Neuron (in vitro differentiated cells): ENCODE data around the gene PPP4R2.

Source experiments
- H2AFZ ChIP-seq: one replicate; pipeline ENCODE4 v1.6.1; 2013; ENCODE audit warnings: low read depth, mild to moderate bottlenecking, inconsistent platforms, low read length, moderate library complexity
- H3K27me3 ChIP-seq: one replicate; pipeline ENCODE4 v1.6.1; 2013; ENCODE audit warnings: low read length; ENCODE audit not compliant: insufficient read depth
- H3K36me3 ChIP-seq: one replicate; pipeline ENCODE4 v1.6.1; 2013; ENCODE audit warnings: low read length; ENCODE audit not compliant: insufficient read depth
- H3K4me1 ChIP-seq: one replicate; pipeline ENCODE4 v1.6.1; 2013; ENCODE audit warnings: low read length; ENCODE audit not compliant: insufficient read depth
- H3K4me3 ChIP-seq: 2 replicates; pipeline ENCODE4 v1.5.1; 2013; ENCODE audit warnings: mild to moderate bottlenecking, low read length, moderate library complexity
- H3K9me3 ChIP-seq: one replicate; pipeline ENCODE4 v1.6.1; 2013; ENCODE audit warnings: low read length

PPP4R2 gene

DNA sequence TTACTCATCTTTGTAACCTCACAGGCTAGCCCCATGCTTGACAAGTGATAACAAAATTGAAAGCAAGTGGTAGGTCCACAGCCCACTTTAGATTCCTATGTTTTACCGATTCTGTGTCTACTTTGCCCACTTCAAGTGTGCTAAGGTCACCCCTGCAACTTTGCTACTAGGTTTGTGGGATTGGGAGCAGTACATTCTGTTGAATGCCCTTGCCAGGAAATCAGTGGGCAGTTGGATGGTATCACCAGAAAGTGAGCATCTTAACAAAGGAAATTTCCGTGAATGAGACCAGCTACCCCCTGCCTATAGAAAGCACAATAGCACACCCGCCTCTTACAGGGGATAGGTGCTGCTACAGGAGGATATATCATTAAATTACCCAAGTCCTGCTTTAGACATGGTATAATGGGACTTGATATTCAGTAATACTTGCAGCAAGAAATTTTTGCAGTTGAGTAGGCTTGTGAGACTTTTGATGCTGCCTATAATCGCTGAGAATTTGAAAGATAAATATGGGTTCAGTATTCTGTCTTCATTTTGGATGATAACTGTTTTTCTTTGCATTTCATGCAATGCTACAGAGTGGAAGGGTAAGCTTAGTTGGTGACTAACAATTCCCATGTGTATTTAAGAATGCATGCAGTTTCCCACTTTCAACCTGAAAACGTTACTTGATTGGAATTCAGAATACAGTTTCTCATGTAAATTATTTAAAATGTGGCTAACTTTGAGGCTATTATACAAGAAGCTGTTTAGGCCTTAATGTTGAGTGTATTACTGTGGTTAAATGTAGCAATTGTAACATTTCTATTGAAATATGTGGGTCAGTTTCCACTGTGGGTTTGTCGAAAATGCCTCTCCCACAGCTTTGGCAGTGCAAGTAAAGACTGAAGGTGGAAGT lies 74.3 kb downstream of the PPP4R2 start:
- Histone ChIP-seq H3K27me3 (no peaks in the 10 kb centered on the region), H3K4me3 (no peak overlapping the region)

DNA sequence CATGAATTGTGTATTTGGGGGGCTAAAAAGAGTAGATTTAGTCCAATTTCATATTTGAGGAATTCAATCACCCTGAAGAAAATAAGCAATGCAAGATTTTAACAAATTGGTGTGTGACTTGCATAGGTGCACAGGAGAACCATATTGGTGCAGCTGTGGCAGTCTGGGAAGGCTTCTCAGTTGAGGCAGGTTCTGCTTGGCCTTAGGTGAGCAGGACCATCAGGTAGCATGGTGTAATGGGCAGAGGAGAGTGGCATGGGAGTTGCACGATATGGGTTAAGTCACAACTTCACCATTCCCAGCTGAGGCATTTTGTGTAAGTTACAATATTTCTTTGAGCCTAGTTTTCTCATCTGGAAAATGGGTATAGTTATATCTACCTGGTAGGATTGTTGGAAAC lies 75.3 kb downstream of the PPP4R2 start:
- Histone ChIP-seq H2AFZ (no peak overlapping the region), H3K4me3 (no peak overlapping the region), H3K36me3 (peaks cover 7% of the 10 kb centered on the region), H3K9me3 (no peaks in the 10 kb centered on the region), H3K27me3 (no peaks in the 10 kb centered on the region), H3K4me1 (no peaks in the 10 kb centered on the region)

More for the DNA sequence above, 74.3 kb downstream of the PPP4R2 start:
- H3K36me3 ChIP-seq = peaks cover 13% of the 10 kb centered on the region
- no peaks in the 10 kb centered on the region for H3K9me3 ChIP-seq
- no peaks in the 10 kb centered on the region for H3K4me1 ChIP-seq
- H2AFZ ChIP-seq = no peak overlapping the region

DNA sequence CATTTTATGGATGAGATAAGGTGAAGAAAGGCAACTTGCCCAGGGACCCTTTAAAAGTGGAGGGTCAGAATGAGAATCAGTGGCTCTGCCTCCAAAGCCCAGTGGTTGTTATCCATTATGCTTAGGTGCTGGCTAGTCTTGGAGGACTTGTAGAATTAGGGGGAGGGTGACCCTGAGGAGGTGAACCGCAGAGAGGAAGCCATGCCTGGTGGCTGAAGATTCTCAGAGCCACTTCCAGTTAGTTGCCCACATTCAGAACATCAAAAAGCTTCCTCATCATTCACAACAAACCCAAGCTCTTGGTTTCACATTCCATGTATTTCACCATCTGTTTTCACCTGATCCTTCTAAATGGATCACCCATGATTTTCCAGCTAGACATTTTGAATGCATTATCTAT lies 76.0 kb downstream of the PPP4R2 start:
- H3K4me1 ChIP-seq = no peaks in the 10 kb centered on the region
- H3K27me3 ChIP-seq = no peaks in the 10 kb centered on the region
- H3K36me3 ChIP-seq = peaks cover 4% of the 10 kb centered on the region
- no peak overlapping the region for H2AFZ ChIP-seq
- no peaks in the 10 kb centered on the region for H3K9me3 ChIP-seq
- H3K4me3 ChIP-seq = no peak overlapping the region

DNA sequence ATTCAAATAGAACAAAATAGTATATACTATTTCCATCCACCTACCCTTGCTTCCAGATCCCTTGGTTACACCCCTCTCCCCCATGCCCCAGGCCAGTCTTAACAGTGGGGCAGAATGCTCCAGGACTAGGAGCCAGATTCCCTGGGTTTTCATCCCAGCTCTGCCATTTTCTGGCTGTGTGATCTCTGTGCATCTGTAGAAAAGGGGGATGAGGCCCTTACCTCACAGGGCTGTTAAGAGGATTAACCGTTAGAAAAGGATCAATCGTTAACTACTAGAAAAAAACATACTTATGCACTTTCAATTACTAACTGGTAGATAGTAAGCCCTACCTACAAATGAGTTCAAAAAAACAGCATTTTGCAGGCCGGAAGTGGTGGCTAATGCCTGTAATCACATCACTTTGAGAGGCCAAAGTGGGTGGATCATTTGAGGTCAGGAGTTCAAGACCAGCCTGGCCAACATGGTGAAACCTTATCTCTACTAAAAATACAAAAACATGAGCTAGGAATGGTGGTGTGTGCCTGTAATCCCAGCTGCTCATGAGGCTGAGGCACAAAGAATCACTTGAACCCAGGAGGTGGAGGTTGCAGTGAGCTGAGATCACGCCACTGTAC lies 76.6 kb downstream of the PPP4R2 start:
- Histone ChIP-seq H2AFZ (no peak overlapping the region), H3K4me3 (no peak overlapping the region), H3K27me3 (no peaks in the 10 kb centered on the region), H3K4me1 (no peaks in the 10 kb centered on the region), H3K36me3 (peaks cover 4% of the 10 kb centered on the region), H3K9me3 (no peaks in the 10 kb centered on the region)

DNA sequence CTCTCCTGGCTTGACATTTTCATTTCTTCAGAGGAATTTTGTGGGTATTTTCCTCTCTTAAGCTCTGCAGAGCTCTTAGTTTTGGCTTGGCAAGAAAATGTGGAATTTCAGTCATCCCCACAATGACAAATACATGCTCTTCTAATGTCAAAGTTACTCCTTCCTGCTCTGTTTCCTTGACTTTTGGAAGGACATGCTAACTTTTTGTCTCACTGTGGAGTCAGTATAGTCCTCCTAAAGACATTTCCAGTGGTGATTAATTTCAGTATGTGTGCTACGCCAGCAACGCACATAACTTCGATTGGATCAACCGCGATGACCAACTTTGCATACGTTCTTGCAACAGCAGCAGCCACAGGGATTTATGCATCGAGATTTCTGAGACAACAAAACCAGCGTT lies 78.2 kb downstream of the PPP4R2 start:
- Histone ChIP-seq H3K36me3 (no peaks in the 10 kb centered on the region), H3K27me3 (no peaks in the 10 kb centered on the region), H3K4me1 (no peaks in the 10 kb centered on the region), H2AFZ (no peak overlapping the region), H3K9me3 (no peaks in the 10 kb centered on the region), H3K4me3 (no peak overlapping the region)

DNA sequence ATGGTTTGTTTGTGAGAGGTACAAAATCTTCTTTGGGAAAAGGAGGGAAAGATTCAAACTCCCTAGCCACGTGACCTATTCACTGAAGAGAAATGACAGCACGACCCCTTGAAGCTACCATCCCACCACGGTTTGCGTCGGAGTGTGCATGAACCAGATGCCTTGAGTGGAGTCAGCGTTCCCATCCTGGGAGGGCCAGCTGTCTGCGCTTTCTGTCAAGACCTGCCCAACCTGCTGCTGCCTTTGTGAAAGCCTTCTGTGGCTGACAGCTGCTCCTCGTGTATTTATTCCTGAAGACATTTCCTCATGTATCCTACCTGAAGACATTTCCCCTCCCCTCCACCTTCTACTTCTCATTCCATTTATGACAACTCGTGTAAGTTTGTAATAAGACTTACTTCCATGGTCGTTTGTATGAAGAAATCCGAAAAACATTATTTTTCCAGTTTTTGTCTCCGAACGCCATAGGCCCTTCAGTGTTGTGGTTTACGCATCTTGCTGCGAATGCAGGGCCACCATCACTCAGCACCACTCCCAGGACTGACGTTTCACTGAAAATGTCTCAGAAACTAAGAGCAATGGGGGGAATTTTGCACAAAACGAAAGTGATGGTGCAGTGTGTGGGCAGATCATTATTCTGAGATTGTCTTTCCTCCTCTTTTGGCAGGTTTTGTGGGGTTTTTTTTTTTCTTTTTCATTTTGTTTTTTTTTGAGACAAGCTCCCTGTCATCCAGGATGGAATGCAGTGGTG lies 83.8 kb downstream of the PPP4R2 start:
- Histone ChIP-seq H2AFZ (no peak overlapping the region), H3K4me3 (no peak overlapping the region), H3K4me1 (no peaks in the 10 kb centered on the region), H3K27me3 (peaks cover 5% of the 10 kb centered on the region), H3K9me3 (no peaks in the 10 kb centered on the region), H3K36me3 (no peaks in the 10 kb centered on the region)

DNA sequence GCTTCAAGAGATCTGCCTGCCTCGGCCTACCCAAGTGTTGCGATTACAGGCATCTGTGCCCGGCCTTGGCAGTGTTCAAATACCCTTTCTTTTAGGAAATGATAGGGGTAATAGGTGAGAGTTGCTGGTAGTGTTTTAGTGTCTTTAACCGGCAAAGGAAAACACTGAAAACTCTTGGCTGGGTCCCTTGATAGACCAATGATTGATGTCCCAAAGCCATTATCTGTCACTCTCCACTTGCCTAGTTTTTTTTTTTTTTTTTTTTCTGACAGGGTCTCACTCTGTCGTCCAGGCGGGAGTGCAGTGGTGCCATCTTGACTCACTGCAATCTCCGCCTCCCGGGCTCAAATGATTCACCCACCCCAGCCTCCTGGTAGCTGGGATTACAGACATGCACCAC lies 84.5 kb downstream of the PPP4R2 start:
- H3K36me3 ChIP-seq = no peaks in the 10 kb centered on the region
- H3K9me3 ChIP-seq = no peaks in the 10 kb centered on the region
- no peaks in the 10 kb centered on the region for H3K4me1 ChIP-seq
- H3K4me3 ChIP-seq = no peak overlapping the region
- peaks cover 5% of the 10 kb centered on the region for H3K27me3 ChIP-seq
- H2AFZ ChIP-seq = no peak overlapping the region

DNA sequence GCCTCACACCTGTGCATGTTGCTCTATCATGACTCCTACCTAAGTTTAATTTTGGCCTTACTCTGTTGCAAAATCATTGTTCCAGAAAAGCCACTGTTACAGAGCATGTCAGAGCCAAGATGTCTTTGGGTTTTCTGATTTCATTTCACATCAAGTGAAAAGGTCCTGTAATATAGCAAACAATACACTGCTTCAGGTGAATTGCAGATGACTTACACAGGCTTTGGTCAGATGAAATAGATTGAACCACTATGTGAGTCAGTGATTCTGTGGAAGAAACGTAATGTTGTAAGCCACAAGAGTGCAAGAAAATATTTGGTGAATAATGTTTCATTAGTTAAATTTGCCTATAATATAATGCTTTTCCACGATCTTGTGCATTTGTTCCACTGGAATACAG lies 87.6 kb downstream of the PPP4R2 start:
- no peaks in the 10 kb centered on the region for H3K9me3 ChIP-seq
- H3K36me3 ChIP-seq = no peaks in the 10 kb centered on the region
- no peak overlapping the region for H2AFZ ChIP-seq
- H3K4me1 ChIP-seq = no peaks in the 10 kb centered on the region
- no peak overlapping the region for H3K4me3 ChIP-seq
- peaks cover 5% of the 10 kb centered on the region for H3K27me3 ChIP-seq

DNA sequence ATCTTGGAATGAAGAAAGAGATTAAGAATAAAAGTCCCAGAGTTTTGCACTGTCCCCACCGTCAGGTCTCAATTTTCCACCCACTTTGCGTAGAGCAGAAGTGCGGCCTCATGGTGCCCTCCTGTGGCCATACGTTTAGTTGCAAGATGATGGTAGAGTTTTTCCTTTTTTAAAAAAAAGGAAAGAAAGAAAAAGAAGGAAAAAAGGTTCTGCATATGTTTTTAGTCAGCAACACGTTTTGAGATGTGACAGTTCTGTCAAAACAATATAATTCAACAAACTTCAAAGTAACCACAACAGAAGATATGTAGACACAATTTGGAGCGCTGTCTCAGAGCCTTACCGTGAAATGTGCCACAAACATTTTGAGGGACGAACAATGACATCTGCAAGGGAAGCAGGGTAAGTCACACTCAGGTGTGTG lies 89.5 kb downstream of the PPP4R2 start:
- Histone ChIP-seq H3K27me3 (peaks cover 7% of the 10 kb centered on the region), H3K9me3 (no peaks in the 10 kb centered on the region), H3K4me1 (no peaks in the 10 kb centered on the region), H2AFZ (no peak overlapping the region), H3K4me3 (no peak overlapping the region), H3K36me3 (no peaks in the 10 kb centered on the region)

DNA sequence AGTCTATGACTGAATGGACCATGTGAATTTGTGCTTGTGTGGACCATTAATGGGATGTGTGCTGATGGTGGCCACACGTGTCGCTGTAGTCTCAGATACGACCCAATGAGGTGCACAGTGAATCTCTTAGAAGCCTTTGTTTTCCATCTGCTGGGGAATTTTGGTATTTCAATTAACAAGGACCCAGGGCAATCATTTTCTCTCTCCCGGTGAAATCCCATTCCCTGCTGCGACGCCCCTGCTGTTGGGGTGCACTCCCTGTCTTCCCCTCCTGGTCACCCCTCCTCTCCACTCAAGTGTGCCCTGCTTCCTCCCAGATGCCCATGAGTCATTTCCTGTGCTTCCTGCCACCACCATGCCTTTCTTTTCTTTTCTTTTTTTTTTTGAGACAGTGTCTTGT lies 97.5 kb downstream of the PPP4R2 start:
- no peaks in the 10 kb centered on the region for H3K36me3 ChIP-seq
- no peak overlapping the region for H2AFZ ChIP-seq
- no peaks in the 10 kb centered on the region for H3K9me3 ChIP-seq
- no peaks in the 10 kb centered on the region for H3K4me1 ChIP-seq
- H3K4me3 ChIP-seq = no peak overlapping the region
- peaks cover 5% of the 10 kb centered on the region for H3K27me3 ChIP-seq

DNA sequence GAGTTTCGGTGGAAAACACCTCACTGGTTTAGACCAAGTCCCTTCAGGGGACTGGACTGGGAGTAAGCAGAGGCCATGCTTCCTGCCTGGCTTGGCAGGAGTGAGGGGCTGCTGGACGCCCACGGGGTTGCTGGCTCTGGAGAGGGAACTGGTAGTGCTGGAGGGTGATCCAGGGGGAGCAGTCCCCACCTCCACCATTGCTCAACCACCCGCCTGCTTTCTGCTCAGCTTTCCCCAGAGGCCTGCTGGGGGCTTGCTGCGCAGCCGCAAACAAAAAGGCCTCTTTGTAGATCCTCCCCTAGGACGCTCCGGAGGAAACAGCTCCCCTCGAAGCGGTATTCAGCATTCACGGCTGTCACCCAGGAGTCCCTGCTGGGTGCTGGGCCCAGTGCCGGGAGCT lies 98.3 kb downstream of the PPP4R2 start:
- Histone ChIP-seq H3K27me3 (peaks cover 5% of the 10 kb centered on the region), H2AFZ (no peak overlapping the region), H3K9me3 (no peaks in the 10 kb centered on the region), H3K4me3 (no peak overlapping the region), H3K36me3 (no peaks in the 10 kb centered on the region), H3K4me1 (no peaks in the 10 kb centered on the region)

DNA sequence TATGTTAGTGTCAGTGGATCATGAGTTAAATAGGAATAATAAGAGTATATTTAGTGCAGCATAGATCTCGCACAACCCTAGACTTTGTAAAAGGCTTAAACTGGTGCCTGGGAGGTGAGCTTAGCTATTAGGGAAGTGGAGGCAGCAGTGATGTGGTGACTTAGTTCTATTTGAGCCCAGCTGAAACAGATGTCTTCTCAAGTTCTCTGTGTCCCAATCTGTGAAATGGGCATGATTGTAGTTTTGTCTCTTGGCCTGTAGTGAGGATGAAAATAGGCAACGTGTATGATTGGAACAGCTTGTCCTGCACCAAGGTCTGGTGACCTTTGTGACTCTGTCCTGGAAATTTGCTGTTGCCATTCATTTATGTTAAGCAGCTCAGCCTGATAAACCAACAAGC lies 99.6 kb downstream of the PPP4R2 start:
- no peaks in the 10 kb centered on the region for H3K36me3 ChIP-seq
- no peaks in the 10 kb centered on the region for H3K4me1 ChIP-seq

DNA sequence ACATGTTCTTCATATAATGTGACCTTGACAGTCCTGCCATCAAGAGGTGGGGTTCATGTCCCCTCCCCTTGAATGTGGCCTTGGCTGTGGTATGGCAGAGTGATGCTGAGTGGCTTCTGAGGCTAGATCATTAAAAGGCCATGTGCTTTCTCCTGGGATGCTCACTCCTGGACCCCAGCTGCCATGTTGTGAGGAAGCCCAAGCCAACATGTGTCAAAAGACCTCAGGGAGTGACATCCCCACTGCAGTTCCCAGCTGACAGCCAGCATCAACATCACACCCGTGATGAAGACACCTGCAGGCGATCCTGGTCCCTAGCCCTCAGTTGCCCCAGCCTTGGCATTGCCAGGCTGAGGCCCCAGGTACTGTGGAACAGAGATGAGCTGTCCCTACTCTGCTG lies 101.4 kb downstream of the PPP4R2 start:
- no peaks in the 10 kb centered on the region for H3K36me3 ChIP-seq
- H2AFZ ChIP-seq = no peak overlapping the region
- H3K4me3 ChIP-seq = no peak overlapping the region
- no peaks in the 10 kb centered on the region for H3K4me1 ChIP-seq
- H3K27me3 ChIP-seq = peaks cover 3% of the 10 kb centered on the region
- no peaks in the 10 kb centered on the region for H3K9me3 ChIP-seq

More for the DNA sequence above, 99.6 kb downstream of the PPP4R2 start:
- Histone ChIP-seq H3K4me3 (no peak overlapping the region), H3K9me3 (no peaks in the 10 kb centered on the region), H2AFZ (no peak overlapping the region), H3K27me3 (peaks cover 3% of the 10 kb centered on the region)
